Measurements from ENCODE around the gene EXOC6.

EXOC6 gene

GRCh38 chr10:92851003-92851402 is 2.7 kb downstream of the EXOC6 start:
- TF ChIP-seq CTCF (IDR thresholded peaks at IDR 0.05): no peak
- TF ChIP-seq ZFX (IDR thresholded peaks at IDR 0.05; ENCODE audit: borderline replicate concordance): no peak
- H3K27ac ChIP-seq: no peak overlapping the region

GRCh38 chr10:92855560-92855959 is 7.2 kb downstream of the EXOC6 start:
- H3K27ac ChIP-seq: no peak overlapping the region
- TF ChIP-seq CTCF (IDR thresholded peaks at IDR 0.05): no peak
- TF ChIP-seq ZFX (IDR thresholded peaks at IDR 0.05; ENCODE audit: borderline replicate concordance): no peak

- H3K27ac ChIP-seq: no peak overlapping the region
- TF ChIP-seq CTCF (IDR thresholded peaks at IDR 0.05): no peak
- TF ChIP-seq ZFX (IDR thresholded peaks at IDR 0.05; ENCODE audit: borderline replicate concordance): no peak
These were observed 9.7 kb downstream of the EXOC6 start for GRCh38 chr10:92857904-92858514.

- no peak overlapping the region for H3K27ac ChIP-seq
- TF ChIP-seq CTCF (IDR thresholded peaks at IDR 0.05): no peak
- no peak for TF ChIP-seq ZFX (IDR thresholded peaks at IDR 0.05; ENCODE audit: borderline replicate concordance)
These were observed 18.9 kb downstream of the EXOC6 start for GRCh38 chr10:92867235-92867634.

DNA sequence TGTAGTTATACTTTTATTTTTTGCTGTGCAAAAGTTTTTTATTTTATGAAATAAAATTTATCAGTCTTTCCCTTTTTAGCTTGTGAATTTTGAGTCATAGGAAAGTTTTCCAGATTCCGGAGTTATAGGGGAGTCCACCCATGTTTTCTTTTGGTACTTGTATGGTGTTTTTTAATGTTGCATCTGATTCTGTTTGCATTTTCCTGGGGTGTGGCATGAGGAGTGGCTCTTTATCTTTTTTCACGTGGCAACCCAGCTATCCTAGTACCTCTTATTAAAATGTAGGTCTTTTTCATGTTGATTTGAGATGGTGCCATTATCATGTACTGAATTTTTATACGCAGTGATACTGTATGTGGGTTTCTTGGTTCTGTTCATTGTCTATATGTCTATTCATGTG is 19.7 kb downstream of the EXOC6 start:
- H3K27ac ChIP-seq: no peak overlapping the region
- no peak for TF ChIP-seq CTCF (IDR thresholded peaks at IDR 0.05)

DNA sequence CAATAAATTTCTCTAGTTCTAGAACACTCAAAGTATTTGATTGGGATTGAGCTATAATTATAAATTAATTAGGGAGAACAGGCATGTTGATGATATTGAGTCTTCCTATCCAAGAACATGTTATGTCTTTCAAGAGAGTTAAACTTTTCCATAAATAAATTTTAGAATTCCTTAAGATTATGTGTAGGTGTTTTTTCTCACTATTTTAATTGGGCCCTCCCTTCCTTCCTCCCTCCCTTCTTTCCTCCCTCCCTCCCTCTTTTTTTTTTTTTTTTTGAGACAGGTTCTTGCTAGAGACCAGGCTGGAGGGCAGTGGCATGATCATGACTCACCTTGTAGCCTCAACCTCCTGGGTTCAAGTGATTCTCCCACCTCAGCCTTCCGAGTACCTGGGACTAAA is 20.2 kb downstream of the EXOC6 start:
- TF ChIP-seq ZFX (IDR thresholded peaks at IDR 0.05; ENCODE audit: borderline replicate concordance) (no peak), CTCF (IDR thresholded peaks at IDR 0.05) (no peak)
- no peak overlapping the region for H3K27ac ChIP-seq

DNA sequence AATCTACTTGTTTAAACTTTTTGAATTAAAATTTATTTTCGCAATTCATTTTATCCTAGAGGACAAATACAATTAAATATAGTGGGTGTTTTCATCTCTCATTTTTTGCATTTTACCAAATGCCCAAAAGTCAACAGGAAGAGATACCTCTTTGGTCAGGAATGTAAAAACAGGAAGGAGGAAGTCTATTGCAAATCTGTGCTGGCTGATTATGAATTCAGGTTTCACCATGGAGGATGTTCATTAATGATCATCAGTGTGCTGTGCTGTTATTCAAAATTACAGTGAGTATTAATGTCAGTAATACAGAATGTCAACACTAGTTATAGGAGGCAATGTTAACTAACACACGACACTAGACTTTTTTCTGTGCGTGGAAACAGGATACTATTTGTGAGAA is 24.7 kb downstream of the EXOC6 start:
- no peak overlapping the region for H3K27ac ChIP-seq
- TF ChIP-seq CTCF (IDR thresholded peaks at IDR 0.05) (no peak), ZFX (IDR thresholded peaks at IDR 0.05; ENCODE audit: borderline replicate concordance) (no peak)

Measured in 22Rv1 (cell line).